ENCODE results near the gene CBY1. TPM values are rescaled to one million over a fixed set of nuclear protein-coding genes. Genes with fewer than 3 reads are reported as not detected.
A peak's percentile ranks its signal among the peaks of the same experiment; 100 is the strongest.

Gene CBY1
- total RNA-seq, 1 donor from 2014 or later = 30.8 TPM

GRCh38 chr22:38699784-38700183 lies 43.3 kb downstream of the CBY1 start:
- DNase-seq (no peak), ATAC-seq (no peak)
- Histone ChIP-seq H3K4me1 (peaks cover 65% of the 10 kb centered on the region), H3K4me3 (peak overlapping the region; percentile 79), H3K9me3 (no peaks in the 10 kb centered on the region), H3K27me3 (ENCODE audit: low read depth) (no peaks in the 10 kb centered on the region), H3K36me3 (no peaks in the 10 kb centered on the region), H3K27ac (peak overlapping the region; percentile 98)
- no peak for TF ChIP-seq CTCF (IDR thresholded peaks at IDR 0.05)
- intact Hi-C loops (cut with DNase I) = no loop called here

- Histone ChIP-seq H3K27ac (peak overlapping the region; percentile 98), H3K27me3 (ENCODE audit: low read depth) (no peaks in the 10 kb centered on the region), H3K36me3 (no peaks in the 10 kb centered on the region), H3K4me3 (peak overlapping the region; percentile 79), H3K4me1 (peaks cover 63% of the 10 kb centered on the region), H3K9me3 (no peaks in the 10 kb centered on the region)
- intact Hi-C loops (cut with DNase I) = no loop called here
- peak; percentile 86 for DNase-seq
- peak; percentile 64 to 66 for ATAC-seq
- TF ChIP-seq CTCF (IDR thresholded peaks at IDR 0.05) = no peak
Measured at GRCh38 chr22:38700270-38700788, 43.9 kb downstream of the CBY1 start.

GRCh38 chr22:38700789-38701628 lies 44.6 kb downstream of the CBY1 start, which contains the start of gene JOSD1:
Gene JOSD1 (minus strand): TSS chr22:38700943. CDS start chr22:38699987, 956 bp downstream.
- H3K4me1 ChIP-seq = peaks cover 56% of the 10 kb centered on the region
- no peak for TF ChIP-seq CTCF (IDR thresholded peaks at IDR 0.05)
- peak within 1 kb of the TSS; percentile 79 for H3K4me3 ChIP-seq
- peak; percentile 96 for DNase-seq
- ATAC-seq = peak; percentile 78 to 84
- no peaks in the 10 kb centered on the region for H3K36me3 ChIP-seq
- H3K9me3 ChIP-seq = no peaks in the 10 kb centered on the region
- H3K27me3 ChIP-seq (ENCODE audit: low read depth) = no peaks in the 10 kb centered on the region
- intact Hi-C loops (cut with DNase I) = no loop called here
- H3K27ac ChIP-seq = peak within 1 kb of the TSS; percentile 98

- Histone ChIP-seq H3K4me3 (peak overlapping the region; percentile 36), H3K36me3 (peaks cover 11% of the 10 kb centered on the region), H3K27me3 (ENCODE audit: low read depth) (no peaks in the 10 kb centered on the region), H3K4me1 (peaks cover 48% of the 10 kb centered on the region), H3K9me3 (no peaks in the 10 kb centered on the region), H3K27ac (peak overlapping the region; percentile 64)
- no peak for TF ChIP-seq CTCF (IDR thresholded peaks at IDR 0.05)
- DNase-seq = no peak
- ATAC-seq = no peak
- intact Hi-C loops (cut with DNase I) = no loop called here
Measured at GRCh38 chr22:38704654-38705234, 48.3 kb downstream of the CBY1 start.

- DNase-seq = peak; percentile 98
- no peaks in the 10 kb centered on the region for H3K27me3 ChIP-seq (ENCODE audit: low read depth)
- no peak for TF ChIP-seq CTCF (IDR thresholded peaks at IDR 0.05)
- peaks cover 18% of the 10 kb centered on the region for H3K36me3 ChIP-seq
- intact Hi-C loops (cut with DNase I) = no loop called here
- peak within 1 kb of the TSS; percentile 95 for H3K4me3 ChIP-seq
- no peaks in the 10 kb centered on the region for H3K9me3 ChIP-seq
- H3K4me1 ChIP-seq = peaks cover 48% of the 10 kb centered on the region
- peak; percentile 91 to 94 for ATAC-seq
- H3K27ac ChIP-seq = peak within 1 kb of the TSS; percentile 97
Measured at GRCh38 chr22:38705235-38706100, 49.0 kb downstream of the CBY1 start, which contains the start of gene GTPBP1. Gene GTPBP1 (plus strand): TSS chr22:38705944. CDS start chr22:38705956, 12 bp downstream.

All from lower lobe of right lung (tissue), 2 donors.